Mesenchymal stem cell (in vitro differentiated cells and primary cell): ENCODE results near the gene TSACC.
"Not testable (repeated sequence)": the region's sequence is repeated elsewhere in the genome, so short reads cannot be mapped to it uniquely, and the experiment has no call there.

ENCODE experiments used
- DNase-seq: peaks from one replicate; pipeline ENCODE4 v3.0.0-alpha.2; 2013
- H2AFZ ChIP-seq: one replicate; pipeline ENCODE4 v1.6.1; 2013; ENCODE audit warnings: low read depth, mild to moderate bottlenecking, control low read depth, inconsistent platforms, low read length, moderate library complexity
- H2AK5ac ChIP-seq: 2 replicates; pipeline ENCODE4 v1.6.1; 2013; ENCODE audit warnings: low read length, moderate library complexity, mild to moderate bottlenecking, inconsistent platforms; ENCODE audit not compliant: severe bottlenecking
- H2BK120ac ChIP-seq: one replicate; pipeline ENCODE4 v1.6.1; 2013; ENCODE audit warnings: low read depth, mild to moderate bottlenecking, inconsistent platforms, low read length, moderate library complexity
- H2BK12ac ChIP-seq, 2 experiments: one replicate each; pipeline ENCODE4 v1.6.1; 2013; ENCODE audit warnings: inconsistent platforms in 2 of 2, low read length in 2 of 2, mild to moderate bottlenecking in 2 of 2, moderate library complexity in 2 of 2, control low read depth in 1 of 2
- H2BK15ac ChIP-seq: one replicate; pipeline ENCODE4 v1.6.1; 2013; ENCODE audit warnings: mild to moderate bottlenecking, low read depth, inconsistent platforms; ENCODE audit not compliant: poor library complexity, severe bottlenecking
- H2BK5ac ChIP-seq: 2 replicates; pipeline ENCODE4 v1.6.1; 2013; ENCODE audit warnings: low read depth, mild to moderate bottlenecking, low read length, control low read depth, inconsistent platforms; ENCODE audit not compliant: poor library complexity, severe bottlenecking
- H3K14ac ChIP-seq, 2 experiments: one replicate each; pipeline ENCODE4 v1.6.1; 2013; ENCODE audit warnings: inconsistent platforms in 2 of 2, low read length in 2 of 2, control low read depth in 1 of 2, mild to moderate bottlenecking in 1 of 2, moderate library complexity in 1 of 2
- H3K18ac ChIP-seq, 2 experiments: one replicate each; pipeline ENCODE4 v1.6.1; 2013; ENCODE audit warnings: inconsistent platforms in 2 of 2, low read length in 2 of 2, control low read depth in 1 of 2, low read depth in 1 of 2, mild to moderate bottlenecking in 1 of 2
- H3K23ac ChIP-seq, 2 experiments: one replicate each; pipeline ENCODE4 v1.6.1; 2013; ENCODE audit warnings: inconsistent platforms in 2 of 2, low read length in 2 of 2, mild to moderate bottlenecking in 2 of 2, moderate library complexity in 2 of 2, control low read depth in 1 of 2
- H3K27ac ChIP-seq: 2 replicates; pipeline ENCODE4 v1.5.1; 2013; ENCODE audit warnings: mild to moderate bottlenecking, moderate library complexity, low read length, control low read depth, inconsistent platforms; ENCODE audit not compliant: poor library complexity, severe bottlenecking
- H3K27me3 ChIP-seq, 2 experiments: 2 replicates each; pipeline versions ENCODE4 v1.6.1 to v1.7.0; 2013; ENCODE audit warnings: low read length in 2 of 2, mild to moderate bottlenecking in 2 of 2, moderate library complexity in 2 of 2, control low read depth in 1 of 2, inconsistent platforms in 1 of 2; ENCODE audit not compliant: control insufficient read depth in 1 of 2, insufficient read depth in 1 of 2
- H3K36me3 ChIP-seq, 2 experiments: 2 replicates each; pipeline versions ENCODE4 v1.6.1 to v1.7.0; 2013; ENCODE audit warnings: low read length in 2 of 2, control low read depth in 1 of 2, inconsistent platforms in 1 of 2, low read depth in 1 of 2, mild to moderate bottlenecking in 1 of 2; ENCODE audit not compliant: insufficient read depth in 2 of 2, control insufficient read depth in 1 of 2
- H3K4ac ChIP-seq, 2 experiments: one replicate each; pipeline ENCODE4 v1.6.1; 2013; ENCODE audit warnings: inconsistent platforms in 2 of 2, low read length in 2 of 2, mild to moderate bottlenecking in 2 of 2, moderate library complexity in 2 of 2, control low read depth in 1 of 2, low read depth in 1 of 2
- H3K4me1 ChIP-seq: 2 replicates; pipeline ENCODE4 v1.6.1; 2013; ENCODE audit warnings: low read depth, low read length, control low read depth; ENCODE audit not compliant: control insufficient read depth, insufficient read depth
- H3K4me2 ChIP-seq: 2 replicates; pipeline ENCODE4 v1.6.1; 2013; ENCODE audit warnings: low read length, mild to moderate bottlenecking, inconsistent platforms; ENCODE audit not compliant: poor library complexity, severe bottlenecking
- H3K4me3 ChIP-seq, 2 experiments: 2 replicates each; pipeline versions ENCODE4 v1.5.1 to v1.7.0; 2013; ENCODE audit warnings: low read length in 2 of 2, mild to moderate bottlenecking in 2 of 2, control low read depth in 1 of 2, low read depth in 1 of 2; ENCODE audit not compliant: insufficient read depth in 1 of 2
- H3K79me1 ChIP-seq: replicated peaks from 2 replicates; pipeline ENCODE4 v1.6.1; 2013; ENCODE audit warnings: mild to moderate bottlenecking, control low read depth, low read length, inconsistent platforms; ENCODE audit not compliant: poor library complexity, severe bottlenecking
- H3K9ac ChIP-seq: 2 replicates; pipeline ENCODE4 v1.7.0; 2013; ENCODE audit warnings: mild to moderate bottlenecking, low read length, moderate library complexity
- H3K9me3 ChIP-seq: 2 replicates; pipeline ENCODE4 v1.7.0; 2013; ENCODE audit warnings: mild to moderate bottlenecking, low read length; ENCODE audit not compliant: control insufficient read depth
- H4K8ac ChIP-seq: one replicate; pipeline ENCODE4 v1.6.1; 2013; ENCODE audit warnings: inconsistent platforms, mild to moderate bottlenecking, low read length, moderate library complexity
- H4K91ac ChIP-seq: one replicate; pipeline ENCODE4 v1.6.1; 2013; ENCODE audit warnings: mild to moderate bottlenecking, low read length, inconsistent platforms
- WGBS: methylation state at CpG from one replicate; pipeline ENCODE4 v1.1.7; 2013; ENCODE audit warnings: mixed read lengths; 5-methylcytosine and 5-hydroxymethylcytosine counted together

The TSACC gene

GRCh38 chr1:156319664-156320063 lies 18.7 kb upstream of the TSACC start:
- Histone ChIP-seq H3K4ac (no peak overlapping the region), H2AFZ (no peak overlapping the region), H3K4me3 (no peak overlapping the region), H3K79me1 (peaks cover 16% of the 10 kb centered on the region), H4K8ac (no peak overlapping the region), H3K14ac (no peak overlapping the region), H3K18ac (no peak overlapping the region), H3K4me1 (no peaks in the 10 kb centered on the region), H3K9me3 (no peaks in the 10 kb centered on the region), H3K27ac (no peak overlapping the region), H3K9ac (no peak overlapping the region), H3K27me3 (no peaks in the 10 kb centered on the region), H2BK5ac (no peak overlapping the region), H2BK15ac (no peak overlapping the region), H3K23ac (no peak overlapping the region), H3K36me3 (peaks cover 72 to 89% of the 10 kb centered on the region in 2 experiments), H2BK12ac (no peak overlapping the region), H2BK120ac (no peak overlapping the region), H2AK5ac (no peak overlapping the region), H4K91ac (no peak overlapping the region), H3K4me2 (no peak overlapping the region)
- DNase-seq, result peak; percentile 60
- no CpG with 5 or more reads among the region's 1 CpG for WGBS

GRCh38 chr1:156320560-156320959 lies 17.8 kb upstream of the TSACC start:
- H3K9me3 ChIP-seq, result no peaks in the 10 kb centered on the region
- H2BK12ac ChIP-seq, result no peak overlapping the region
- no peak overlapping the region for H2BK5ac ChIP-seq
- H2BK15ac ChIP-seq, result no peak overlapping the region
- no peak overlapping the region for H3K9ac ChIP-seq
- no peak overlapping the region for H3K27ac ChIP-seq
- H2AFZ ChIP-seq, result no peak overlapping the region
- no peaks in the 10 kb centered on the region for H3K4me1 ChIP-seq
- DNase-seq, result peak; percentile 20
- H3K36me3 ChIP-seq, result peaks cover 73 to 89% of the 10 kb centered on the region in 2 experiments
- H2BK120ac ChIP-seq, result no peak overlapping the region
- no peak overlapping the region for H3K18ac ChIP-seq
- H4K91ac ChIP-seq, result no peak overlapping the region
- 69% methylated on average over 2 of the region's 3 CpGs for WGBS
- H2AK5ac ChIP-seq, result no peak overlapping the region
- H3K4me2 ChIP-seq, result no peak overlapping the region
- H4K8ac ChIP-seq, result no peak overlapping the region
- no peak overlapping the region for H3K4me3 ChIP-seq
- no peak overlapping the region for H3K23ac ChIP-seq
- no peak overlapping the region for H3K14ac ChIP-seq
- H3K27me3 ChIP-seq, result no peaks in the 10 kb centered on the region
- no peak overlapping the region for H3K4ac ChIP-seq
- peaks cover 23% of the 10 kb centered on the region for H3K79me1 ChIP-seq

GRCh38 chr1:156323179-156323578 lies 15.1 kb upstream of the TSACC start:
- not testable (repeated sequence) for H3K27me3 ChIP-seq, H4K8ac ChIP-seq, H2AK5ac ChIP-seq, H2BK15ac ChIP-seq, H2BK12ac ChIP-seq, H3K9me3 ChIP-seq, H2BK120ac ChIP-seq, H3K4me2 ChIP-seq, H3K9ac ChIP-seq, H3K27ac ChIP-seq, H3K18ac ChIP-seq, H2AFZ ChIP-seq, H3K14ac ChIP-seq, H3K4me3 ChIP-seq, H3K4ac ChIP-seq, H2BK5ac ChIP-seq, H4K91ac ChIP-seq, H3K23ac ChIP-seq, H3K4me1 ChIP-seq
- peaks cover 65 to 77% of the 10 kb centered on the region in 2 experiments for H3K36me3 ChIP-seq
- H3K79me1 ChIP-seq, result peaks cover 17% of the 10 kb centered on the region
- DNase-seq, result peak; percentile 26
- 94% methylated on average over 7 of the region's 9 CpGs for WGBS

- Histone ChIP-seq H3K4me3 (peak overlapping the region in 1 of 2 experiments; percentile 83), H3K4me2 (peak overlapping the region; percentile 47), H3K9me3 (no peaks in the 10 kb centered on the region), H2BK12ac (no peak overlapping the region), H4K8ac (no peak overlapping the region), H3K18ac (no peak overlapping the region), H2BK5ac (no peak overlapping the region), H3K23ac (no peak overlapping the region), H3K27me3 (no peaks in the 10 kb centered on the region), H3K14ac (no peak overlapping the region), H3K9ac (peak overlapping the region; percentile 93), H2BK120ac (no peak overlapping the region), H4K91ac (no peak overlapping the region), H2BK15ac (no peak overlapping the region), H2AFZ (no peak overlapping the region), H3K27ac (no peak overlapping the region), H3K4me1 (peaks cover 2% of the 10 kb centered on the region), H2AK5ac (no peak overlapping the region), H3K4ac (no peak overlapping the region), H3K36me3 (peaks cover 17 to 44% of the 10 kb centered on the region in 2 experiments), H3K79me1 (peaks cover 2% of the 10 kb centered on the region)
- 82% methylated on average over 4 of the region's 4 CpGs for WGBS
- no peak for DNase-seq
These were observed 2.1 kb upstream of the TSACC start for GRCh38 chr1:156336242-156336641.
